Measurements from ENCODE around the gene TMEM178A. TPM values are rescaled to one million over a fixed set of nuclear protein-coding genes. Genes with fewer than 3 reads are reported as not detected.
"Not testable (repeated sequence)": the region's sequence is repeated elsewhere in the genome, so short reads cannot be mapped to it uniquely, and the experiment has no call there.

The TMEM178A gene
- total RNA-seq (2014; rRNA removed; shearing (Covaris generic)) = not detected in 2 replicates

DNA sequence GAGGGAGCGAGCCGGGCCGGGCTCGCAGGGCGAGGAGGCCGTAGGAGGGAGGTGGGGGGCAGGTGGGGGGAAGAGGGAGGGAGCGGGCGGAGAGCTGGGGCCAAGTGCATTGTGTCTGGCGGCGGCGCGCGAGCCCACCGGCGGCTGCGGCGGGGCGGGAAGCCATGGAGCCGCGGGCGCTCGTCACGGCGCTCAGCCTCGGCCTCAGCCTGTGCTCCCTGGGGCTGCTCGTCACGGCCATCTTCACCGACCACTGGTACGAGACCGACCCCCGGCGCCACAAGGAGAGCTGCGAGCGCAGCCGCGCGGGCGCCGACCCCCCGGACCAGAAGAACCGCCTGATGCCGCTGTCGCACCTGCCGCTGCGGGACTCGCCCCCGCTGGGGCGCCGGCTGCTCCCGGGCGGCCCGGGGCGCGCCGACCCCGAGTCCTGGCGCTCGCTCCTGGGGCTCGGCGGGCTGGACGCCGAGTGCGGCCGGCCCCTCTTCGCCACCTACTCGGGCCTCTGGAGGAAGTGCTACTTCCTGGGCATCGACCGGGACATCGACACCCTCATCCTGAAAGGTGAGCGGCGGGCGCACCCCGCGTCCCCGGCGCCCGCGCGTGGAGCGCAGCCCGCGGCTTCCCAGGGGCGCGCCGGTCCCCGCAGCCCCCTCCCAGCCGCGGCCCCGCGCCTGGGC is at the start of gene TMEM178A:
TSS of gene TMEM178A (plus strand) at position 107 of the 680 bp plus-strand sequence. CDS start at position 165, 58 bp downstream.
- no peak for DNase-seq (ENCODE audit: low spot score)

DNA sequence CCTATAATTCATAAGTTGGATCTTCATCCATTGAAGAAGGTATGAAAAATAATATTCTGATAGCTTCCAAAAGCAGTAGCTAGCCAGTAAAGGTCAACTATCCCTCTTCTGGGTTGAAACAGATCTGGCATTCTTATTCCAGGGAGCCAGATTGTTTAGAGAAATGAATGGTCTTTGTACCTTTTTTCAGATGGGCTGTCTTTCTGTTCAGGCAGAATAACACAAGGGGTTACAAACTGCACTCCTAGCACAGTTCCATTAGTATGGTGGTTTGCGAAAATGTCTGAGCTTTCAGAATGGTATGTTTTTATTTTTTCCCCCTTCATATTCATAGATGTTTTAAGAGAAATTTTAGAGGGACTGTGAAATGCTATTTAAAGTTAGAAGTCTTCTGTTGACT is 47.5 kb upstream of the TMEM178A start:
- no peak for DNase-seq (ENCODE audit: low spot score)

DNA sequence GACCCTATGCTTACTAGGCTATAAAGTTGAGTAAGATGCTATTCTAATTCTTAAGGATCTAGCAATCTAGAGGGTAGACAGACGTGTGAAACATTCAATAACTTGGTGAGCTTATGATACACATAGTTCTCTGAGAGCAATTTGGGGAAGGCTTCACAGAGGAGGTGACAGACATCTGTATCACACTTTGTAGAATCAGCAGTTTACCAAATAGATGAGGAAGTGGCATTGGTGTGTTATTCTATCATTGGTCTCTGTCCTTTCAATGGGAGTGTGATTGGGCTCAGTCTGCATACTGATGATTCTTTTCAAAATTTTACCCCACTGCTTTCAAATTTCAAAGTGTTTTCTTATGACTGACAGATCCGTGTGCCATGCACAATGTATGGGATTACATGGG is 47.0 kb upstream of the TMEM178A start:
- DNase-seq (ENCODE audit: low spot score) = no peak

DNA sequence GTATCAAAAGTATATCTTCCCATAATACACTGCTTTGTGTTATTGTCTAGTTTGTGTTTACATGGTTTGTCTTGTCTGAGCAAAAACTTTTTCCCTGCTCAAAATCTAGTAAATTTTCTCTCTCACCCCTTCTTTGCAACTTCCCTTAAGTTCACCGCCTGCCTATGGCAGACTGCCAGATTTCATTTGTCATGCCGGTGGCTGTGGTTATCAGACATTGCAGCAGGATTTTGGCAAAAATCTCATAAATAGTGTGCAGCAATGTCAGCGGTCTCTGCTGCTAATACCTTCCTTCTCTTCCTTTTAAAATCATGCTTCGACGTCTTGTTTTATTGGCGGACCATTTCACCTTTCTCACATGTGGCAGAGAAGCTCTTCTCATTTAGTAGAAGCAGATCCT is 45.6 kb upstream of the TMEM178A start:
- DNase-seq (ENCODE audit: low spot score) = peak; percentile 29

DNA sequence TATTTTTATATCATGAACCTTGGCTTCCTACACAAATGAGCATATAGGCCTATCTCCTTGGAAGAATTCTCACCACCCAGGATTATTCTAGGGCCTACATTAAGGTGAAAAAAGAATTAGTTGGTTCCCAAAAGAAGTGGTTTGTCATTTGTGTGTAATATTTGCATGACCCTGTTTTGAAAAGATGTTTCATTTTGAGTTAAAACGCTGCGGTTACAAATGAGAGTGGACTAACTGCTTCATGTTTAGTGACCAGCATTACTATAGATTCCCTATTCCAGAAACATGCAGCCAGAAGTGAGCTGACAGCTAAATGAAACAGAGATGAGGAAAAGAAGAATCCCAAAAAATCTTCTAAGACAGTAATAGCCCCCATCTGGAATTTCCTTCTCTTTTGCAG is 44.1 kb upstream of the TMEM178A start:
- no peak for DNase-seq (ENCODE audit: low spot score)

DNA sequence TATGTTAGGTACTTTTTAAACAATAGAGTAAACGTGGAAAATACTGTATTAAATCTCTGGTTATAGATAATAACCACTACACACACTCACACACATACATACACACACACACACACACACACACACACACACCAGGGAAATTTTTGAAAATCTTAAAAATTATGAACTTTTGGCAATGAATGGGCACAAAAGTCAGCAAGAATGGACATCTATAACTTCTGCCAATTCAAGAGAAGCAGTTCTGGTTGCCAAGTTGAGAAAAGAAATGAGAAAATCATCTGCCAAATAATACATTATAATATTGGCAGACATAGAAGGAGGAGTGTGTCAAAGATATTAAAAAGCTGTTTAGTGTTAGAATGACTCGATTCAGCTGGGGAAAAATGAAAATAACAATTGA is 42.9 kb upstream of the TMEM178A start:
- DNase-seq (ENCODE audit: low spot score) = no peak

DNA sequence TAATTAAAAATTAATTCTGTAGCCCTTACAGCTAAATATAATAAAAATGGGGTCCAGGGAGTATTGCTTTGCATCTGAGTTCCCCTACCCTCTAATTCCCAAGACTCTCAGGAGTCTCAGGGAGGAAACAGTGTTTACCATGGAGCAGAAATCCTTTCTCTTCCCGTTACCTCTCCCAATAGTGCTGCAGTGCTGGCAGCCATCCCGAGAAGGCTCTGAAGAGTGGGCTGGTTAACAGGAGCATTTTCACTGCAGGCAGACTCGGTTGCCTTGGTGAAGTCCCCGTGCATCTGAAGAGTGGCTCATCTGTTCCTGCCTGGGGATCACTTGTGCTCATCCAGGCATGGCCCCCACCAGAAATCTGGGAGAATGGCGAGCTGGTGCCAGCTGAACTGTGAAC is 41.8 kb upstream of the TMEM178A start:
- no peak for DNase-seq (ENCODE audit: low spot score)

DNA sequence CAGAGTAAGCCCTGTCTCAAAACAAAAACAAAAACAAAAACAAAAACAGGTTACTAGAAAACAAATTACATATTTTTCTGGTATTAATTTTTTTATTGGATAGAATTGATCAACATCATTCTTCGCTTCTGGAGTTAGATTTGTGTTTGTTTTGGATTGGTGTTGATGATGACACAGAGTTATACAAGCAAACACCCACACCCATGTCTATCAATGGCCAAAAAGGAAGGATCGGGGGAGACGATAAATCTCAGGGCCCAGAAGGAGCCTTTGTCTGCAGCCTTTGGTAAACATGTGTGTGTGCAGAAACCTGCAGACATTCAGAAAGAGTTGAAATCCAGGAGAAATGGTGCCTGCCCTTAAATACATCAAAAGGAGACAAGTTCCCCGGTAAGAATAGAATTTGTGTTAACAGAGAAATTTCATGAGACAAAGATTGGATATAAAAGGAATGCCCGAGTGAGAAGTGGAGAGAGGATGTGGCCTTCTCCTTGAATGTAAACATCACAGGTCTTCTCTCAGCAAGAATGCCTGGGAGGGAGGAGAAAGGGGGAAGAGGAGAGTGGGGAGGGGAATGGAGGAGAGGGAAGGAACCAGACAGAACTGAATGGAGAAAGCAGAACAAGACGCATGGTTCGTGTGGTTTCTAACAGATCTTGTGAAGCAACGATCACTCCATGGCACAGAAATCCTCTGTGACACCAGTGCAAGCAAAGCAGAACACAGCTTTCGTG is 40.4 kb upstream of the TMEM178A start:
- no peak for DNase-seq (ENCODE audit: low spot score)

DNA sequence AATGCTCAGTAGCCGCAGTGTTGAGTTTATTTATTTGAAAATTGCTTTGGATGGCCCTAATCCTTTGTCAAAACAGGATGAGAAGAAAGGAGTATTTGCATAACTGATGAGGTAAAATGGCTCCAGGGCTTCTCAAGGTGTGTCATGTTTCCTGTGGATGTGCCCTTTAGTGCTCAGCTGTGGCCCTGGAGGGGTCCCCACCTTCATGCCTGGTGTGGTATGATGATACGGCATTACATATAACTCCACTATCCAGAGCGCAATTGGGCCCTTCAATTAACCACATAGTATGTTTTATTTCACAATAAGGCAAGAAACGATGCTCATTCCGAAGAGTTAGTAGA is 39.8 kb upstream of the TMEM178A start:
- no peak for DNase-seq (ENCODE audit: low spot score)

DNA sequence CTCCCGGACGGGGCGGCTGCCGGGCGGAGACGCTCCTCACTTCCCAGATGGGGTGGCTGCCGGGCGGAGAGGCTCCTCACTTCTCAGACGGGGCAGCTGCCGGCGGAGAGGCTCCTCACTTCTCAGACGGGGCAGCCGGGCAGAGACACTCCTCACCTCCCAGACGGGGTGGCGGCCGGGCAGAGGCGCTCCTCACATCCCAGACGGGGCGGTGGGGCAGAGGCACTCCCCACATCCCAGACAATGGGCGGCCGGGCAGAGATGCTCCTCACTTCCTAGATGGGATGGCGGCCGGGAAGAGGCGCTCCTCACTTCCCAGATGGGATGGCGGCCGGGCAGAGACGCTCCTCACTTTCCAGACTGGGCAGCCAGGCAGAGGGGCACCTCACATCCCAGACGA is 37.4 kb upstream of the TMEM178A start:
- DNase-seq (ENCODE audit: low spot score) = not testable (repeated sequence)

DNA sequence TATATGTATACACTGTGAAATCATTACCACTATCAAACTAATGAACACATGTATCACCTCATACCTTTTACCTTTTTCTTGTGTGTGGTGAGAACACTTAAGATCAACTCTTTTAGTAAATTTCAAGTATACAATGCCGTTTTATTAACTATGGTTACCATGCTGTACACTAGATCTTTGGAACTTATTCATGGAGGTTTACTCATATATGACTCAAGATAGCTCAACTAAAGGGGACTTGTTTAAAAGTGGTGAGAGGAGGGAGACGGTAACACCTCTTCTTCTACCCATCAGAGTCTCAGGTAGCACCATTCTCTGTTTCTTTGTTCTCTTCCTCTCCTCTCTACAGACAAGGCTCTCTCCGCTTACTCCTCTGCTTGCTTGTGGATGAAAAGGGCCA is 36.1 kb upstream of the TMEM178A start:
- DNase-seq (ENCODE audit: low spot score) = no peak

DNA sequence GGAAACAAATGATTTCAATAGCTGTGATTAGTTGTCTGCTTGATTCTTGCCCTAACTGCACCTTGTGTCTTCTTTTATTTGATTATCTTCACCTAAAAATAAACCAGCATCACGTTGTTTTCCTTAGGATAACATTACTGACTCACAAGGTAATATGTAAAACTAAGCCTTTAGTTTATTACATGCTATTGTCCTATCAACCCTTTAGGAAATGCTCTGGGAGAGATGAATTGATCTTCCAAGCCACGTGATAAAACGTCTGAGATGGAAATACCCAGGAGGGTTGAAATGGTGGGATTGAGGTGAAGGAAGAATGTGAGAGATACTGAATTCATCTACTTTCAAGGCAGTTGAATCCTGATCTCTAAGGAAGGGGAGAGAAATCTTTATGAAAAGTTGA is 34.5 kb upstream of the TMEM178A start:
- no peak for DNase-seq (ENCODE audit: low spot score)

DNA sequence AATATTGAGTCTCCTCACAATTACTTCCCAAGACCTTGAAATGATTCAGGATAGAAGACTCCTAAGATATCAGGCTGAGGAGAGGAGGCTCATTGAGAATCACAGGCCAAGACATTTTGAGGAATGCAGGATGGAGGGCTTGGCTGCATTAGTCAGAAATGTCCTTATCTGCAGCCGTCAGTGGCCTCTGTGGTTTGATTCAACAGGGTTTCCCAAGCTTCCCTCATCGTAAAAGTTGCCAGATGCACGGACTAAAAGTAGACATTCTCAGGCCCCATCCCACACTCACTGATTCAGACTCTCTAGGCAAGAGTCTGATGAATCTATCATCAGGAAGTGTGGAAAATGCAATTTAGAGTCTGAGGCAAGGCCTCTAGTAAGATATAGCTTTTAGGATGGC is 34.0 kb upstream of the TMEM178A start:
- DNase-seq (ENCODE audit: low spot score) = no peak

DNA sequence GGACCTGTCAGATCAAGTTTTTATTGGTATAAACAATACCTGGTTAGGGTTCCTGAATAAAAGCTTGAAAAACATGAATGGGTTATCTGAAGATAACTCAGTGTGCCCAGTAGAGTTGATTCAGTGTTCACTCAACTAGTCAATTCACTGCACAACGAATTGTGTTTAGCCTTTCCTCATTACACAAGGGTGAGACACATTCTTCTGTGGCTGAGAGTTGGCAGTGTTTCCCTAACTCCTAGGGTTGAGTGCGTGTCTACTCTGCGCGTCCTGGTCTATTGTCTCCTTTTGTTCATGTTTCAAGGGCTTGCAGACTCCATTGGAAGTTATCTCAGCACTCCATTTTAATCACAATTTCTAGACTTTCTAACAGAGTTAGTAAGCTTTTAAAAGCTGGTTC is 32.8 kb upstream of the TMEM178A start:
- no peak for DNase-seq (ENCODE audit: low spot score)

DNA sequence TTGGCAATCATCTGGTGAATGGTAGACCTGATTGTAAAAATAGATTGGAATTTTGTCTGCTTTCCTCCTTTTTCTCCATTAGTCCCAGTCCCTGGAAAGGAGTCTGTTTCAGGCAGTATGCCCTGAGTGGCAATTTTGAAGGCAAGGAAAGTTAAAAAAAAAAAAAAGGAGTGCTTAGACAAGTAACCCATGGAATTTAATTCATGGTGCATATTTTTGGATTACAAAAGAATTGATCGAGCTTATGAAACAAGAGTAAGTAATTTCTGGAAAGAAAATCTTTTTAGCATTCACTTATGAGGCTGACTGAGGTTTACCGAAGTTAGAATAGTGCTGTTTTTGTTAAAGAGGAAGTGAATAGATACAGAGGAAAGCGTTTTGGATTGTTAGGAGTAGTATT is 29.4 kb upstream of the TMEM178A start:
- DNase-seq (ENCODE audit: low spot score) = no peak

DNA sequence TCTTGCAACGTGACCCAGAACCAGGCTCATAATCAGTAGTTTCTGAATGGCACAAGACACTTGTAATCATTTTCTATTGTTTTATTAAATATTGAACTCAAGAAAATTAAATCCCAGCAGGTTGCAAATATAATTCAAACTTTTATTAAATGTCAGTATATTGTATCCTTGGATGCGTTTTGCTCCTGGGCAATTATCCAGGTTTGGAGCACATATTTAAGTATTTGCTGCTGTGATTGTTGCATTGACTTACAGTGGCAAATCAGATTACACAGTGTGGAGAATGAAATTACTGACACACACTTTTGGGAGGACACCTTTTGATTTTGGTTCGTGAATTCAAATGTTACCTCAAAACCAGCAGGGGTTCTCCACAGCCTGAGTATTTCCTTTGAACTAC is 27.1 kb upstream of the TMEM178A start:
- no peak for DNase-seq (ENCODE audit: low spot score)

DNA sequence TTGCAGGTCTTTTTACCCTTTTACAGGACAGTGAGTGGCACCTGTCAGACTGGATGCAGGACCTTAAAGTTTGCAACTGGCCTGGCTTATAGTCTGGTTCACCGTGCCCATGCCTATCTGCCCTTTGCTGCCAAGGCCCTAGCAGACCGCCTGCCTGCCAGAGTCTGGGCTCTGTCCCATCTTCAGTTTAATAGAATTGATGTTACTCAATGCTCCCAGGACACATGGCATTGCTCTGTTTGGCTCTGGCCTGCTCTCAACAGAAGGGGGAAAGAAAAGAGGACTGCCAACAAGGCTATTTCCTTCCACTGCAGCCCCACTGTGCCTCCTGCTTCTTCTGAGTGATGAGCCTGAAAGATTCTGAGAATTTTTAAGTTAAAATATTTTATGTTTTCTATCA is 25.6 kb upstream of the TMEM178A start:
- DNase-seq (ENCODE audit: low spot score) = no peak

DNA sequence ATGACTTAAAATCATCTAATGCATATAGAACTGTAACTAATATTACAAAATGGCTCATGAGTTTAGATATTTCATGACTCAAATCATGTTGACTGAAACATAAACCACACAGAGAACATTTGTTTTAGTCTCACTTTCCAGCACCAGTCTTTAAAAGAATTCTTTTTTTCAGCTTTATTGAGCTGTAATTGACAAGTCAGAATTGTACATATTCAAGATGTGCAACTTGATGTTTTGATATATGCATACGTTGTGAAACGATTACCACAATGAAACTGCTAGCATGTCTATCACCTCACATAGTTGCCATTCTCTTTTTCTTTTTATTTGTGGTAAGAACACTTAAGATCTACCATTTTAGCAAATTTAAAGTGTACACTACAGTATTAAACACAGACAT is 25.0 kb upstream of the TMEM178A start:
- DNase-seq (ENCODE audit: low spot score) = no peak

DNA sequence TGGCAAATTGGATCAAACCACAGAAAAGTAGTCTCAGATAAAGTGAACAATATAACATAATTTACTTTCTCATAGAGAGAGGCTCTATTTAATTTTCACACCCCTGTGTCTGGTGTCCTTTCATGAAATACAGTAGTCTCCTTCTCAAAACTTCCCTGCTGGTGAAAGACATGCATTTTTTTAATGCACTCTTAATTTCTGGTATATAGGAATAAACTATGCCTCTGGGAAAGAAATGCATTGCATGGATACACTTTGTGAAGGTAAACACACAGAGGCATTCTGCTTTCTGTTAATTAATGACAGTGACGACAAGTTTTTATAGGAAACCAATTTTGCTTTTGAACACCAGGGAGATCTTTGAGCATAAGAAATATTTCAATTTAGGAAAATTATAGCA is 24.1 kb upstream of the TMEM178A start:
- DNase-seq (ENCODE audit: low spot score) = no peak

DNA sequence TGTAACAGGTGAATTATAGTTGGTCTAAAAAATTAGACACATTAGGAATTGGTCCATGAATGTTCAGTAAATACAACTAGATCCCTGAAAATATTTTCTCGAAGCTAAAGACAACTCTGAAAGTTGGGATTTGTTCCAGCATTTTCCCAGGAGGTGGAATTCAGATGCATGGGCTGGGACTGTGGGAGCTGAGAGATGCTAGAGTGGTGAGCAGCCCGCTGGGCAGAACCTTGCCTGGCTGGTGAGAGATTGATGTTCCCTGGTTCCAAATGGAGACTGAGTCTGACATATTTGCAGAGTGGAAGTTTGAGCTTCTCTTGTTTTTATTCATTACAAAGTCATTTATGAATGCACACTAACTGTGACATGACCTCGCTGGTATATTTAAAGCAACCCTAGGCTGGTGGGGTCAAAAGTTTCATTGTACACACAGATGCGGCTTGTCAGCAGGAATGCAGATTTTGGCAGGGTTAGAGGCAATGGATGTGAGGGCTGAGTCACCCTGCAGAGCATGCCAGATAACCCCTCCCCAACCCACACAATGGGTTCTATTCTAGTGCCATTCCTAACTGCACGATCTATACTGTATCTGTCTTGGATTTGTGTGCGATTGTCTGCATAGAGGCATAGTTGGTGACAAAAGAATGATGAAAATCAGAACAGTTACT is 23.5 kb upstream of the TMEM178A start:
- no peak for DNase-seq (ENCODE audit: low spot score)

DNA sequence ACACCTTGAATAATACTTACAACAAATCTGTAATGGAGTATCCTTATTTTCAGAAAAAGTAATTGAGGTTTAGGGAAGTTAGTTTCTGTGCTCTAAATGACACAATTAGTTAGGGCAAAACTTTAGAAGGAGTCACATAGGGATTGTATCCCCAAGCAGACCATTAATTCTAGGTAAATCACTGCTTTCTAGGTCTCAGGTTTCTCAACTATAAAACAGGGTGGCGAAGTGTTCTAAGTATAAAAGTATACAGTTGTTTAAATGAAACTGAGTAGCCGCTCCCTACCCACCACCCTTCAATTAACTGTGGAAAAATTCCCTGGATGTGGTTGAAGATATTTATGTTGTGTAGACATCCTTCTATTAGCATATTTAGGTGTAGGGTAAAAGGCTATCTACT is 19.9 kb upstream of the TMEM178A start:
- no peak for DNase-seq (ENCODE audit: low spot score)

DNA sequence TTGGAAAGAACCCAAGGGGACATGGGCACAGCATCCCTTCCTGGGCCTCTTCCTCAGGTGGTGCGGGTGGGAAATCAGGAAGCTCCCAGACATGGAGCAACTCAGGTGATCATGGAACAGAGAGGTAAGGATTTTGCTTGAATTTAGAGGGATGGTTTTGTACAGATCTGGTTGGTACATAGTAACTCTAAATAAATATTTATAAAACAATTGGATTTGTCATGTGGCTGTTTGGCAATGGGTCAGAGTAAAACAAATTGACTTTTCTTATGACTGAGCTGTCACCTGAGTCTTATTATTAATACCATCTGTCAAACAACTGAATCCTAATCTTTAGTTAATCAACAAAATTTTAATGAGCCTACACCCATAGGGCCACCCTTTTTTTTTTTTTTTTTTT is 19.4 kb upstream of the TMEM178A start:
- no peak for DNase-seq (ENCODE audit: low spot score)

Measured in HT-29 (cell line).